Activated CD8-positive, alpha-beta memory T cell treated with anti-CD3 and anti-CD28 coated beads, Interleukin-2, amount 50 U/mL, for 4 hours (primary cell): ENCODE data around the gene CHEK2.
A peak's percentile ranks its signal among the peaks of the same experiment; 100 is the strongest.
"Not testable (repeated sequence)": the region's sequence is repeated elsewhere in the genome, so short reads cannot be mapped to it uniquely, and the experiment has no call there.

ENCODE experiments used
- DNase-seq: peaks from one replicate; pipeline ENCODE4 v3.0.0-alpha.2; 2020

The CHEK2 gene

DNA sequence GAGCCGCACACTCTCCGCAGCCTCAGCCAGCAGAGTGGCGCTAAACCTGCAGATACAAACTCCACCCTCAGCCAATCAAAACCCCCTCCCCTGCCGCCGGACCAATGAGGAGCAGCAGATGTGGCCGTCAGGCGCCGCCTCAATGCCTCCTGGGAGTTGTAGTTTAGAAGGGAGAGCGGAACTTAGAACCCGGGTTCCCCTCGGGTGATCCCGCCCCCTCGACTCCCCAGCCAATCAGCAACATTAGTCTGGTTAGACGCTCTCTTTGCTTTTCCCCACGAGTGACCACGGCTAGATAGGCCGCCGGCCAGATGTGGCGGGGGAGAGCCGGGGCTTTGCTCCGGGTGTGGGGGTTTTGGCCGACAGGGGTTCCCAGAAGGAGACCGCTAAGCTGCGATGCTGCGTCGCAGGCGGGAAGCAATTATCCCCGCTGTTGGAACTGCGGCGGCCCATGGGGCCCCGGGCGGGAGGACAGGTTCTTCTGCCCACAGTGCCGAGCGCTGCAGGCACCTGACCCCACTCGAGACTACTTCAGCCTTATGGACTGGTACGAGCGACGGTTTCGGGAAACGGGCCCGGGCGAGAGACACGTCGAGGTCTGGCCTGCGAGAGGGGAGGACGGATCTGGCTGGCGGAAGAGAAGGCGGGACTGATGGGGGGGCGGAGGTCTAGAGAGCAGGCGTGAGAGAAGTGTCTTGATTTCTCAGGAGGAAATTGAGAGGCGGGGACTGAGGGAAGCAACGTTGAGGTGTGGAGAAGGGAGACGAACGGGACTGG, at the start of gene CHEK2, which contains the start of gene HSCB:
CHEK2 (minus strand) TSS at position 36 of the 777 bp plus-strand sequence. CDS start 7,099 bp downstream, outside the sequence.
HSCB (plus strand) TSS at position 255 of the 777 bp plus-strand sequence; CDS start at position 312, 57 bp downstream.
- DNase-seq = peak; percentile 96

DNA sequence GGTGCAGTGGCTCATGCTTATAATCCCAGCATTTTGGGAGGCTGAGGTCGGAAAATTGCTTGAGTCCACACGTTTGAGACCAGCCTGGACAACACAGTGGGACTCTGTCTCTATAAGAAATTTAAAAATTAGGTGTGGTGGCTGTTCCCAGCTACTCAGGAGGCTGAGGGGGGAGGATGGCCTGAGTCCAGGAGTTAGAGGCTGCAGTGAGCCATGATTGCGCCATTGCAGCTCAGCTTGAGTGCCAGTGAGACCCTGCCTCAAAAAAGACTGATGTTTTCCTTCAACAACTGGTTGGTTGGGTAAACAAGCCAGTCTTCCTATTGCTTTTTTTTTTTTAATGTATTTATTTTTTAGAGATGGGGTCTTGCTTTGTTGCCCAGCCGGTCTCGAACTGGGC, 49.5 kb upstream of the CHEK2 start:
- no peak for DNase-seq

DNA sequence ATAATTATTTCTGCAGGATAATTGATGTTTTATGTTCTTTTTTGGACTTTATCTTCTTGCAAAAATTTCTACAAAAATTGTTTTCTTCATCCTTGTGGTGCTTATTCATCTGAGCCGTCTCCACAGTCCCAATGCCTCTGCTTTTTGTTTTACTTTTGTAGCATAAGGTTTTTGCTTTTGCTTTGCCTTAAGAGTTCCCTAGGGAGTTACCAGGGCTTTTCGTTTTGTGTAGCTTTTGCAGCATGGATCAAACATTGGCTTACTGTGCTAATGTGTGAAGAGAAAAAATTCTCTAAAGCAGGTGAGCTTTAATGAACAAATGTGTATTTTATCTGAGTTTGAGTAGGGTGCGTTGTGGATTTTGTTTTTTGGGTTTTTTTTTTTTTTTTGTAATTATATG, 47.0 kb upstream of the CHEK2 start:
- no peak for DNase-seq

DNA sequence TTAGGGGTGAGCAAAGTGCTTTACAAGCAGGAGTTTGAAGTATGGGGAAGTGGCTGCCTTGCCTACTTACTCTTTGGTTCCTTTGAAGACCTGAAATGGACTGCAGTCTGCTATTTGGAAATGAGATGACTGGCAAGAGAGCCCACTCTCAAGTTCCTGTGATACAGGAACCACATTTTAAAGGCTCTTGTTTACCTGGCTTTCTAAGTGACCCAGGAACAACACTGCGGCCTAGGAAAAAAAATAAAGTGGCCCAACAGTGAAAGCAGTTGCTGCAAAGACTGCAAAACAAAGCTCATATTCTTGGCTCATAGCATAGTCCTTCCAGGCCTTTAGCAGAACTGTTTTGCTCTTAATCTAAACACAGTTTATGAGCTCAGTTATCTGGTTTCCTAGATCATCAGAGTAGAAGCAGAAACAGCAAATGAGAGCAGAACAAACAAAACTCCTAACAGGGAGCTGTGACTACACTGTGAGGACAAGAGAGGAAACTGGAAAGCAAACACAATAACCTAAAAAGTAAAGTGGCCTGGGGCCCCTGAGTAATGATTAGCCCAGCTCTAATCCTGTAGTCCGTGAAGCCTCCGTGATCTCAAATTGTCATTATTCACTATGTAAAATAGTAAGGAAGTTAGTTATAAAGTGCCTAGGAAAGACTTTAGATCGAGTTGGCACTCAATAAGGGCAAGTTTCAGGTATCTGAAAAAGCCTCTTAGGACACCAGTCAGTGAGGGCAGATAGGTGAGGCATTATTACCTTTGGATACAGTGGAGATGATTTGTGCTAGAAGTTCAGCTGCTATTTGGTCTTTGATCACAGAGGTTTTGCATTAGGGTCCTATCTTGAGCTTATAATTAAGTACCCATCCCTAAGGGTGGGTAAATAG, 42.4 kb upstream of the CHEK2 start:
- DNase-seq = no peak

DNA sequence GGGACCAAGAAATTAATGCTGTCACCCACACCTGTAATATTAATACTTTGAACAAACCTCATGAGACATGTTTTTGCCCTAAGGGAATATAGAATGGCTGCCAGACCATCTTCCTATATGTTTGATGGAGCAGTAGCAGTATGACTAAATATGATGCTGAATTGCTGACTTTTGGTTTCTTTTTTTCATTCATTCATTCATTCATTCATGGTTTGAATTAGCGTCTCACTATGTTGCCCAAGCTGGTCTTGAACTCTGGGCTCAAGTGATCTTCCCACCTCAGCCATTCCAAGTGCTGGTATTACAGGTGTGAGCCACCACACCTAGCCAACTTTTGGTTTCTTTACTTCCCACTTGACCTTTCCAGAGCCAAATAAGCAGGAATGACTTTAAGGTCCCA, 38.7 kb upstream of the CHEK2 start:
- DNase-seq = no peak

DNA sequence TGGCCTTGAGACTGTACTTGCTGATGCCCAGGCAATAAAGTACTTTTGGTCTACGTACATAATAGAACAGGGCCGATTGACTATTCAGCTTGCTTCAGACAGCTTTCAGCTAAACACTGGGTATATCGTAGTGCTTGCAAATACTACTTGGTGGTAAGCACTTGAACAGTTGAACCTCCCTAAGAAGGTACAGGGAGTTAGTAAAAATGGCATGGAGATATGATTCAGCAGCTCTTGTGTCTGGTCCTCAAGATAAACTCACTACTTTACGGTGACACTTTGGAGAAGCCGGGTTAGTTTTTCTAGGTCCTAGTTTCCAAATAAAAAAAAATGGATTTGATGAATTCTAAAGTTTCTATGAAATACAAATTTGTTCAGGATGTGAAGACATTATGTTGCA, 38.2 kb upstream of the CHEK2 start:
- no peak for DNase-seq

DNA sequence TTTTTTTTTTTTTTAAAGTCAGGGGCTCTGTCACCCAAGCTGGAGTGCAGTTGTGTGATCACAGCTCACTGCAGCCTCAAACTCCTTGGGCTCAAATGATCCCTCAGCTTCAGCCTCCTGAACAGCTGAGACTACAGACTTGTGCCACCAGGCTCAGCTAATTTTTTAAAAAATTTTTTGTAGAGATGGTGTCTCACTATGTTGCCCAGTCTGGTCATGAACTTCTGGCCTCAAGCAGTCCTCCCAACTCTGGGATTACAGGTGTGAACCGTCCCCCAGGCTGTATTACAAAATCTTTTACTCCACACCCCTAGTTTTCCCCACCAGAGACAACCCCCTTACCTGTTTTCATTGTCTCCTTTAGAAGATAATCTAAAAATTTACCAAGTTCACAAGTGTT, 32.8 kb upstream of the CHEK2 start:
- DNase-seq = no peak

DNA sequence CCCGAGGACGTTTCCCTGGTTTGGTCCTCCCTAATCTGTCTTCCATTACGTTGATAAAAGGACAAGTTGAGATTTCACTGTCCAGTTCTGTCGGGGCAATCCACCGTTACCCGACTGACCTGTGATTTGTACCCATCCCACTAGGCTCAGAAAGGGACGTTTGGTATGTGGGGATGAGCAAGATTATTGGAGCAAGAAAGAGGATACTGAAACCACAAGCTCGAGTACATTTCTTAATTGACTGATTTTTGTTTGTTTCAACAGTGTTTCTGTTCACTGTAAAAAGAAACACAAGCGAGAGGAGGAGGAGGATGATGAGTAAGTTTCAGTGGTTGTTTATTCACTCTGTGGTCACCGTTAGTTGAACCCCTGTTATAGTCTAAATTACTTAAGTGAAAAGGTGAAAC, 31.8 kb upstream of the CHEK2 start:
- DNase-seq = no peak

DNA sequence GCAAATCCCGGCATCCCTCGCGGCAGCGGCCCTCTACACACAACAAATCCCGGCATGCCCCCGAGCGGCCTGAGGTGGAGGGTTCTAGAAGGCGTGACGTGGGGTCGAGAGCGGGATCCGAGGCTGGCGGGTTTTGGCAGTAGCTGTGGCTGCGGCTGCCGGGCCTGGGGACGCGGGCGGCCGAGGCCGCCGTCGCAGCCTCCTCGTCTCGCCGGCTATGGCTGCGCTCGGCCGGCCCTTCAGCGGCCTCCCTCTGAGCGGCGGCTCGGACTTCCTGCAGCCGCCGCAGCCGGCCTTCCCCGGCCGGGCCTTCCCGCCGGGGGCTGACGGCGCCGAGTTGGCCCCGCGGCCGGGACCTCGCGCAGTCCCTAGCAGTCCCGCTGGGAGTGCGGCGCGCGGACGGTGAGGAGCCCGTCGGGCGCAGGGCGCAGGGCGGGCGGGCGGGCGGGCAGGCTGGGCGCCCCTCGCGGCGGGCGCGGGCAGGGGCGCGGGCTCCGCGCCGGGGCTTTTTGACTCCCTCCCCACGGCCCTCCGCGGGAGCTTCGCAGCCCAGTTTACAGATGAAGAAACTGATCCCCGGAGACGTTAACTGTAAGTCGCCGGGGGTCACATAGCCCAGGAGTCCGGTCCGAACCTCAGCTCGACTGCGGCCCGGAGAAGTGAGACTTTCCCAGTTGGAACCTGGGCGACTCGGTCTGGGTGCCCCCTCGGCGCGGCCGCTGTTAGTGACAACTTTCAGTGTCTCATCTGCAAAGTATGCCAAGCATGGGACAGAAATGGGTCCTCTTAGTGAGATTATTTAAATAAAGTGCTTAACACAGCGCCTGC, 31.2 kb upstream of the CHEK2 start, which contains the start of gene CCDC117:
CCDC117 (plus strand) TSS at position 63 of the 828 bp plus-strand sequence; CDS start at position 218, 155 bp downstream.
- DNase-seq = peak; percentile 92

DNA sequence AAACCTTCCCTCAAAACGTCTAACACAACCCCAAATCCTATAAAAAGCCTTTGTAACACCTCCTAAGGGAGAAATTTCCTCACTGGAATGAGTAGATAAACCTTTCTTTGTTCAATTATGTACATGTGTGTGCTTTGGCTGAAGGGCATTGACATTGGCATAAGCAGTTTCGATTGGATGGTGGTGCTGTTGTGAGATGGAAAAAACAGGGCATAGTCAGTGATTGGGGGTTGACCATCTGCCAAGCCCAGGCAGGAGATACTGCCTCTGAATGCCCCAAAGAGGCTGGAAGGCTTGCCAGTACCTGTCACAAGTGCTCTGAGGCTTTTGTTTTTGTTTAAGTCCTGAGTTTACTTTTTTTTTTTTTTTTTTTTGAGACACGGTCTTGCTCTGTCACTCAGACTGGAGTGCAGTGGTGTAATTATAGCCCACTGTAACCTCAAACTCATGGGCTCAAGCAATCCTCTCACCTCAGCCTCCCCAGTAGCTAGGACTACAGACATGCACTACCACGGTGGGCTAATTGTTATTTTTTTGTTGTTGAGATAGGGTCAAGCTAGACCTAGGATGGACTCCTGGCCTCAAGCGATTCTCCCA, 29.7 kb upstream of the CHEK2 start:
- DNase-seq = no peak

DNA sequence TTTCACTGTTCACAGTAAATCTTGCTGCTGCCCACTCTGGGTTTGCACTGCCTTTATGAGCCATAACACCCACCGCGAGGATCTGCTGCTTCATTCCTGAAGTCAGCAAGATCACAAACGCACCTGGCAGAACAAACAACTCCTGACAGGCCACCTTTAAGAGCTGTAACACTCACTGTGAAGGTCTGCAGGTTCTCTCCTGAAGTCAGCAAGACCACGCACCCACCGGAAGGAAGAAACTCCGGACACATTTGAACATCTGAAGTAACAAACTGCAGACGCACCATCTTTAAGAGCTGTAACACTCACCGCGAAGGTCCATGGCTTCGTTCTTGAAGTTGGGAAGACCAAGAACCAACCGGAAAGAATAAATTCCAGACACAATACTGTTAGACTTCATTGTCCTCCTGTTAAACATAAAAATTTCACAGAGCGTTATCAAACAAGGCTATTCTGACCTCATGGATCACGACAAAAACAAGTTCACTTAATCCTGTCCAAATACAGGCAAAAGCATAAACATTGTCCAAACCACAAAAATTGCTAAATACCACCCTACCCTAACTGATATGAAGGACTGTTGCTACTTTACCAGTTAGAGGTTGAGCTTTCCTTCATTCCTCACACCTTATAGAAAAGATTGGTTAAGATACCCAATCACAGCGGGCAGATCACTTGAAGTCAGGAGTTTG, 27.9 kb upstream of the CHEK2 start:
- DNase-seq = no peak

DNA sequence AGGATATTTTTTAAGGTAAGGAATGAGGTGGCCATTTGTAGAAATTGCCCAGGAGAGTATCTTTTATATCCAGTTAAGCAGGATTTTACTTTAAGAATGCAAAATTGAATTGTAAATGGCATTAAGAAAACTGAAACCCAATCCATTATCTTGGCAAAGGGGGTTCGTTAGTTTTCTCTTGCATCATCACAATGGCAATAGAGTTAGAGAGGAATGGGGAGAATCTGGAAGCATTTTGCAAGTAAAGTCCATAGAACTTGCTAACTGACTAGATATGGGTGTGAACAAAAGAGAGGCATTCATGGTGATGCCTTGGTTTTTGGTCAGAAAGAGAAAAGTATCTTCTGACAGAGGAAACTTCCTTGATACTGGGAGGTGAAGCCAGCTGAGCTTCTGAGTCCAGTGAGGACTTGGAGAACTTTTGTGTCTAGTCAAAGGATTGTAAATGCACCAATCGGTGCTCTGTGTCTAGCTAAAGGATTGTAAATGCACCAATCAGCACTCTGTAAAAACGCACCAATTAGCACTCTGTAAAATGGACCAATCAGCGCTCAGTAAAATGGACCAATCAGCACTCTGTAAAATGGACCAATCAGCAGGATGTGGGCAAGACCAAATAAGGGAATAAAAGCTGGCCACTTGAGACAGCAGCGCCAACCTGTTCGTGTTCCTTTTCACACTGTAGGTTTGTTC, 27.2 kb upstream of the CHEK2 start:
- no peak for DNase-seq

DNA sequence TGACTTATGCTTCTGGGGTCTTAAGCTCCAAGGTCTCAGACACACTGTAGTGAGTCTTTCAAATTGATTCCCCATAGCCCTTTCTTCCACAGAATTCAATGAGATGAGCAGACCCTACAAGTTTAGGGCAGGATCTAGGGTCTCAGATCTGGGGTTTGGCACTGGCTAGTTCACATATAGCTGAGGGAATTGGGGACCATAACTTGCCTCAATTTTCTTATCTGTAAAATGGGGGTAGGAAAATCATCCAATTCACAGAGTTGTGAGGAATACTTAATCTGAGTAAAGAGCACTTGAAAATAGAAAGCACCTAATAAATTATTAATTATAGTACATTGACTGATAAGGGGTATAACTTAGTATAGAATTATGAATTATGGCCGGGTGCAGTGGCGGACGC, 25.0 kb upstream of the CHEK2 start:
- DNase-seq = no peak

DNA sequence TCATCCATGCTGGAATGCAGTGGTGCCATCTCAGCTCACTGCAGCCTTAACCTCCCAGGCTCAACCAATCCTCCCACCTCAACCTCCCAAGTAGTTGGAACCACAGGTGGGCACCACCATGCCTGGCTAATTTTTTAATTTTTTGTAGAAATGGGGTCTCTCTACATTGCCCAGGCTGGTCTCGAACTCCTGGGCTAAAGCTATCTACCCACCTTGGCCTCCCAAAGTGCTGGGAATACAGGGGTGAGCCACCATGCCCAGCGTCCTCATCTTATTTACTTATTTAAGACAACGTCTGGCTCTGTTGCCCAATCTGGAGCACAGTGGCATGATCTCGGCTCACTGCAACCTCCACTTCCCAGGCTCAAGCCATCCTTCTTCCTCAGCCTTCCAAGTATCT, 20.4 kb upstream of the CHEK2 start:
- not testable (repeated sequence) for DNase-seq

DNA sequence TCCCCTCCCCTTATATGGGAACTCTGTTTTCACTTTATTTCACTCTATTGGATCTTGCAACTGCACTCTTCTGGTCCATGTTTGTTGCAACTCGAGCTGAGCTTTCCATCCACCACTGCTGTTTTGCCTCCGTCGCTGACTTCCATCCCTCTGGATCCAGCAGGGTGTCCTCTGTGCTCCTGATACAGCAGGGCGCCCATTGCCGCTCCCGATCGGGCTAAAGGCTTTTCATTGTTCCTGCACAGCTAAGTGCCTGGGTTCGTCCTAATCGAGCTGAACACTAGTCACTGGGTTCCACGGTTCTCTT, 19.8 kb upstream of the CHEK2 start:
- DNase-seq = no peak

DNA sequence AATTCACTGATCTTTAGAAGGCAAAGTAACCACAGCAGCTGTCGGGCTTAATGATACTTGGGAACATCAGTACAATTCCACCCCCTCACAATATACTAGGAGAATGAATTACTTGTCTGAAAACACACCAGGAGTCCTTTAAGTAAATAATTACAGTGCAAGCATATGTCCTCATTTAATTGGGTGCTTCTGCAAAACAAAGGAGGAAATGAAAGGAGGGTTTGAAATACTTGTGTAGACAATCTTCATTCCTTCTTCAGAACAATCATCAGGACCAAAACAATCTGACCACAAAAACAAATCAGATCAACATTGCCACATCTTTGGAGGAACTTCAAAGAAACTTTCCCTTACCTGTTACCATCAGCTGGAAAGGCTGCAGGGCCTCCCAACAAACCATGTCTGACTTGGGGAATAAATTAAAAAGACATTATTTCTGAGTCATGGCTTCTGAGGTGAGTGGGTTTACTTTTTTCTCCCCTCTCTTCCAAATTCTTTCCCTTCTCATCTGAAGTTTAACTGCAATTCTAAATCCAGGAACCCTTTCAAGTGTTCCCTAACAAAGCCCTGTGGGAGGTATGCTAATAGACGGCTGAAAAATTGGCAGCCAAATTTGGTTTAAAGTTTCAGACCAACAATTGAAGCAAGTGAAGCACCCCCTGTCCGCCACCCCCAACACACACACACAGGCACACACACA, 18.4 kb upstream of the CHEK2 start:
- no peak for DNase-seq

DNA sequence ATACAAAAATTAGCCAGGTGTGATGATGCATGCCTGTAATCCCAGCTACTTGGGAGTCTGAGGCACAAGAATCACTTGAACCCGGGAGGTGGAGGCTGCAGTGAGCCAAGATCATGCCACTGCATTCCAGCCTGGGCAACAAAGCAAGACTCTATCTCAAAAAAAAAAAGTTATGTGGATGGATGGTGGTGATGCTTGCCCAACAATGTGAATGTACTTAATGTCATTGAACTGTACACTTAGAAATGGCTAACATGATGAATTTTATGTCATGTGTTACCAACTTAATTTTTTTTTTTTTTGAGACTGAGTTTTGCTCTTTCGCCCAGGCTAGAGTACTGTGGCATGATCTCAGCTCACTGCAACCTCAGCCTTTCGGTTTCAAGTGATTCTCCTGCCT, 12.9 kb upstream of the CHEK2 start:
- DNase-seq = not testable (repeated sequence)

DNA sequence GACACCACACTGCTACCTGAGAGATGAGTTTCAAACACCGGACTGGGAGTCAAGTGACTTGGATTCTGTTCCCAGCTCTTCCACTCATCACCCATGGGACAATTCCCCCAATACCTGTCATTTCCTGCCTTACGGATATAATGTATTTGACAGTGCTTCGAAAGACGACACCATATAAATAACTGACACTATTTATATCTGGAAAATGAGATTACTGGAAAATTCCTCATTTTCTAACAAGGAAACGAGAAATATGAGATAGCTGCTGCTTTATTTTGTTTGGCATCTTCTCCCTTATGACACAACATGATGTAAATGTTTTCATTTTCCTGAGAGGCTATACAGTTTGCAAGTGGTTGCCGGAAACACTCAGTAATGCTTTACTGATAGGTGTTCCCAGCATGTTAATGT, 8.9 kb upstream of the CHEK2 start:
- DNase-seq = no peak

DNA sequence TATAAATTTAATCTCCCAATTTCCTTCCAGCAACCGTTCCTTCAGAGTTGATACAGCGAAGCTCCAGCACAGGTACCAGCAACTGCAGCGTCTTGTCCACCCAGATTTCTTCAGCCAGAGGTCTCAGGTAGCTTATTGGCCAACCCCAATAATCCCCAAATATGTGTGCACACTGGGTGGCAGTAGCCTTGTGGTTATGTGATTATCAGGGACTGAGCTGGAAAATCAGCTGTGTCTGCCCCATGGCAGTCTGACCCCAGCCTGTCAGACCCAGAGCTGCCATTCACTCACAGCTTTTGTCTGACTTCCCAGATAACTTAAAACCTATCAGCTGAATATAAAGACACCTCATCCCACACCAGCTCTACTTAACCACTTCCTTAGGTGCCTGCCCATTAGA, 2.2 kb upstream of the CHEK2 start:
- no peak for DNase-seq

DNA sequence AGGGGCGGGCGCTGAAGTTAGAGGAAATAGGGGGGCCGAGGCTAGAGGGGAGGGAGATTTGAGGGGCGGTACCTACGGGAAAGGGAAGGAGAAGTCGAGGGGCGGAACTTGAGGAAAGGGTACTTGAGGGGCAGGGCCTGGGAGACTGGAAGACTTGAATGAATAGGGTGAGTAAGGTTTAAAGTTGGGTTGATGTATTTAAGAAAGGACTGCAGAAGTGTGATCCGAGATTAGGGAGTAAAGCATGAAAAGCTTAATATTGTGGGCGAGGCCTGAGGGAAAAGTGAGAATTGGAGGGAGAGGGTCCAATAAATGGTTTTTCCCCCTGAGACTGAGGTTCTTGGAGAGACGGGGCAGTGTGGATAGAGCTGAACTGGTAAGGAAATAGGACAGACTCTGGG, 942 bp upstream of the CHEK2 start:
- DNase-seq = no peak
